Fibroblast of villous mesenchyme (primary cell): ENCODE data around the gene LGR6. TPM values are rescaled to one million over a fixed set of nuclear protein-coding genes. Genes with fewer than 3 reads are reported as not detected.
A peak's percentile ranks its signal among the peaks of the same experiment; 100 is the strongest.
"Not testable (repeated sequence)": the region's sequence is repeated elsewhere in the genome, so short reads cannot be mapped to it uniquely, and the experiment has no call there.

Experiments used
- DNase-seq: peaks from one replicate; pipeline ENCODE4 v3.0.0-alpha.2; 2010; ENCODE audit warnings: low read depth
- H3K4me3 ChIP-seq: 2 replicates; pipeline ENCODE4 v1.5.1; 2011; ENCODE audit warnings: low read depth, mild to moderate bottlenecking, low read length
- CTCF ChIP-seq: IDR thresholded peaks from 2 replicates; pipeline ENCODE4 v1.5.1; 2012; ENCODE audit warnings: low read depth, mild to moderate bottlenecking, low read length; ENCODE audit not compliant: insufficient read depth
- total RNA-seq: library from RNA; depleted of rRNA; stranded (reverse); fragments of >200 nt; gene quantifications from 2 replicates; pipeline ENCODE4 v1.2.3, GENCODE V29; 2012

Gene LGR6
- total RNA-seq, 1 donor, result not detected

- no peak for TF ChIP-seq CTCF
- H3K4me3 ChIP-seq, result peak overlapping the region; percentile 96
- peak; percentile 74 for DNase-seq
These were observed 155.8 kb downstream of the LGR6 start for GRCh38 chr1:202349206-202349928.

GRCh38 chr1:202351725-202352124 is 158.1 kb downstream of the LGR6 start:
- no peak overlapping the region for H3K4me3 ChIP-seq
- no peak for DNase-seq

GRCh38 chr1:202352583-202353197 is 159.1 kb downstream of the LGR6 start:
- not testable (repeated sequence) for DNase-seq

More at GRCh38 chr1:202351725-202352124, 158.1 kb downstream of the LGR6 start:
- no peak for TF ChIP-seq CTCF

GRCh38 chr1:202355944-202356553 is 162.4 kb downstream of the LGR6 start:
- DNase-seq, result no peak
- H3K4me3 ChIP-seq, result no peak overlapping the region
- TF ChIP-seq CTCF, result no peak

More at GRCh38 chr1:202352583-202353197, 159.1 kb downstream of the LGR6 start:
- H3K4me3 ChIP-seq, result not testable (repeated sequence)

- H3K4me3 ChIP-seq, result no peak overlapping the region
- TF ChIP-seq CTCF, result no peak
- DNase-seq, result no peak
These were observed 163.9 kb downstream of the LGR6 start for GRCh38 chr1:202357506-202357905.

- H3K4me3 ChIP-seq, result no peak overlapping the region
- TF ChIP-seq CTCF, result no peak
- no peak for DNase-seq
These were observed 167.6 kb downstream of the LGR6 start for GRCh38 chr1:202361224-202361623.

- H3K4me3 ChIP-seq, result no peak overlapping the region
- no peak for DNase-seq
- TF ChIP-seq CTCF, result no peak
These were observed 168.1 kb downstream of the LGR6 start for GRCh38 chr1:202361701-202362100.
